ENCODE measurements around the gene PNKD.

The PNKD gene

DNA sequence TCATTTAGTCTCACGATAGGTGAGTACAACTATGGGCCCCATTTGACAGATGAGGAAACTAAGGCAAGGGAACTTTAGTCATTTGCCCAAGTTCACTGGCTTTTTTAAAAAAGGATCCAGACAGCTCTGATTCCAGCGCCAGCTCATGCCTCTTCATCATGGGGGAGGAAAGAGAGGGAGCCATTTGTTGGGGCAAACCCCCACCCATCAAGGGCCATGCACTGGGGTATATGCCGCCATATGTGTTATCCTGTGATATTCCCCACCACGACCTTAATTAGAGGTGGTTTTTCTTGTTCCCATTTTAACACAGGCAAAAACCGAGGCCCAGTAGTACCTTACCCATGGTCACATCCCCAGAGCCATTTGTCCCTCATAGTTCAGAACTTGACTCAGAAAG lies 10.2 kb upstream of the PNKD start:
- H3K36me3 ChIP-seq (replicated peaks; ENCODE audit: low read depth, low read length) = peaks cover 8% of the 10 kb centered on the region
- no peaks in the 10 kb centered on the region for H3K79me2 ChIP-seq (ENCODE audit: low read length)
- no peaks in the 10 kb centered on the region for H3K27me3 ChIP-seq (ENCODE audit: low read depth, low read length)
- 0 out of 2 replicates have a peak, but pooled peaks cover 6% of the 10 kb centered on the region for H4K20me1 ChIP-seq (ENCODE audit: insufficient read depth, low read length)
- no peak overlapping the region for H3K4me2 ChIP-seq (ENCODE audit: low read length)
- H3K4me1 ChIP-seq (ENCODE audit: low read length) = peaks cover 48% of the 10 kb centered on the region
- TF ChIP-seq, protein P1, sequence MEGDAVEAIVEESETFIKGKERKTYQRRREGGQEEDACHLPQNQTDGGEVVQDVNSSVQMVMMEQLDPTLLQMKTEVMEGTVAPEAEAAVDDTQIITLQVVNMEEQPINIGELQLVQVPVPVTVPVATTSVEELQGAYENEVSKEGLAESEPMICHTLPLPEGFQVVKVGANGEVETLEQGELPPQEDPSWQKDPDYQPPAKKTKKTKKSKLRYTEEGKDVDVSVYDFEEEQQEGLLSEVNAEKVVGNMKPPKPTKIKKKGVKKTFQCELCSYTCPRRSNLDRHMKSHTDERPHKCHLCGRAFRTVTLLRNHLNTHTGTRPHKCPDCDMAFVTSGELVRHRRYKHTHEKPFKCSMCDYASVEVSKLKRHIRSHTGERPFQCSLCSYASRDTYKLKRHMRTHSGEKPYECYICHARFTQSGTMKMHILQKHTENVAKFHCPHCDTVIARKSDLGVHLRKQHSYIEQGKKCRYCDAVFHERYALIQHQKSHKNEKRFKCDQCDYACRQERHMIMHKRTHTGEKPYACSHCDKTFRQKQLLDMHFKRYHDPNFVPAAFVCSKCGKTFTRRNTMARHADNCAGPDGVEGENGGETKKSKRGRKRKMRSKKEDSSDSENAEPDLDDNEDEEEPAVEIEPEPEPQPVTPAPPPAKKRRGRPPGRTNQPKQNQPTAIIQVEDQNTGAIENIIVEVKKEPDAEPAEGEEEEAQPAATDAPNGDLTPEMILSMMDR (IDR thresholded peaks at IDR 0.05; ENCODE audit: low read depth, low read length) = no peak
- TF ChIP-seq EZH2phosphoT487 (IDR thresholded peaks at IDR 0.05; ENCODE audit: low read depth) = no peak
- no peak overlapping the region for H3K4me3 ChIP-seq (ENCODE audit: low read length)
- H2AFZ ChIP-seq (ENCODE audit: low read depth, low read length) = no peak overlapping the region
- H3K9me3 ChIP-seq (ENCODE audit: insufficient read depth, low read length) = no peaks in the 10 kb centered on the region
- H3K27ac ChIP-seq (ENCODE audit: low read length) = no peak overlapping the region
- H3K9ac ChIP-seq (ENCODE audit: low read length) = no peak overlapping the region

DNA sequence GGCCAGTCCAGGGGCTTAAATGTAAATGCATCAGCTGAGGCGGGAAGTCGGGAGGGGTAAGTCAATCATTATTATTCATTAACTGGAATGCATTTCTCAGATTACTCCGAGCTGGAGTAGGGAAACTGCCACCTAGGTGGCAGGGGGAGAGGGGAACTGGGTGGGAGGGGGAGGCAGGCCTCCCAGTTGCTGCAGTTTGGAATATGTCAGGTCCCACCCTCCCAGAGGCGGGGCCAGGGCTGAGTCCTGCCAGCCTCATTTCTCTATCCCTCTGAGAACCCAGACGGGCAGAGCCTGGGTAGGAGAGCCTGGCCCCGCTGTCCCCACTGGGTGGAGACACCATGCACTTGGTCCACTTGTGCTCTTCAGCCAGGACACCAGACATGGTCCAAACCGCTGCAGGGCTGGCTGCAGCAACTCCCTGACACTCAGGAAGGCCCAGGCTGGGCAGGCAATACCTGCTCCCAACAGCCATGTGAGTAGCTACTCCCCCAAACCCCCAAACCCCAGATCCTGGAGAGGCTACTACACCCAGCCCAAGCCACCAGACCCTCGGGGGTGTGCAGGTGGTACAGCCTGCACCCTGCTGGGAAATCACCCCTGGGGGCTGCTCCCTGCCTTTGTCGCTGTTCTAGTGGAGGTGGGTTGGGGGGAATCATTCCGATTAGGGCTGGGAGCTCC lies 9.4 kb upstream of the PNKD start, which contains the start of gene GPBAR1:
TSS of gene GPBAR1 (plus strand) at position 274 of the 681 bp plus-strand sequence. CDS start 1,710 bp downstream, outside the sequence.
- Histone ChIP-seq H3K4me1 (ENCODE audit: low read length) (peaks cover 41% of the 10 kb centered on the region), H3K27ac (ENCODE audit: low read length) (no peak within 1 kb of the TSS), H3K9ac (ENCODE audit: low read length) (no peak within 1 kb of the TSS)

DNA sequence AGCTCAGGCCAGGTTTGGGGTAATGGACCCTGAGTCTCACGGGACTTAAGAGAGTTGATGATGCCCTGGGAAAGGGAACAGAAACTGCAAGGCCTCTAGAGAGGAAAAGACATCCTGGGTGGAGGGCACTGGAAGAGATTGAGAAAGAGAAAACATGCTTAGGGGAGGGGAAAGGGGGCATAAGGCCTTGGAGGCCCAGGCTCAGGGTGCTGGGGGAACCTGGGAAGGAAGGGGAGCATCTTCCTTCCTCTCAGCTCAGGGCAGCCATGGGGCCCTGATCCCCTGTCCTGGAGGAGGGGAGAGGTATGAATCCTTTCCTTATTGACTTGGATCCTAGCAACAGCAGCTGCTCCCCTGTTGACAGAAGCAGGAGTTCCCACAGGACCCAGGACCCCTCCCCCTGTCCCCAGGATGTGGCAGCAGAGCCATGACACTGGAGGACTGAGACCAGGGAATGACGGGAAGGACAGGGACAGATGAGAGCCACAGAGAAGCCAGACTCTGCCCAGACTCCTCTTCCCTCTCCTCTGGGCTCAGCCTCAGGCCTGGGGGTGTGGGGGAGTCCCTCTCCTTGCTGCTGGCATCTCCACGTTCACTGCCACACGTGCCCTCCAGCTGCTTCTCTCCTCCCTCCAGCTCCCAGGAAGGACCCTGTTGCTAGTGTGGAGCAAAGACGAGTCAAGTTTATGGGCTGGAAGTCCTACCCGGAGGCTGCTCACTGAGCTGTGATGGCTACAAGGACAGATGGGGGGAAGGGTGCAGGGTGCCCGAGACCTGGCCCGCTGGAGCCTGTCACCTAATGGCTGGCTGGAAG lies 8.7 kb upstream of the PNKD start:
- Histone ChIP-seq H3K36me3 (replicated peaks; ENCODE audit: low read depth, low read length) (no peaks in the 10 kb centered on the region), H3K4me2 (ENCODE audit: low read length) (peak overlapping the region; percentile 29), H3K79me2 (ENCODE audit: low read length) (no peaks in the 10 kb centered on the region), H3K9ac (ENCODE audit: low read length) (no peak overlapping the region), H3K27ac (ENCODE audit: low read length) (no peak overlapping the region), H3K9me3 (ENCODE audit: insufficient read depth, low read length) (no peaks in the 10 kb centered on the region), H4K20me1 (ENCODE audit: insufficient read depth, low read length) (0 out of 2 replicates have a peak, but pooled peaks cover 5% of the 10 kb centered on the region), H3K27me3 (ENCODE audit: low read depth, low read length) (no peaks in the 10 kb centered on the region), H3K4me3 (ENCODE audit: low read length) (no peak overlapping the region), H2AFZ (ENCODE audit: low read depth, low read length) (no peak overlapping the region), H3K4me1 (ENCODE audit: low read length) (peaks cover 37% of the 10 kb centered on the region)
- TF ChIP-seq, protein P1 (IDR thresholded peaks at IDR 0.05; ENCODE audit: low read depth, low read length) = no peak
- no peak for TF ChIP-seq EZH2phosphoT487 (IDR thresholded peaks at IDR 0.05; ENCODE audit: low read depth)

More for the DNA sequence above, 9.4 kb upstream of the PNKD start, which contains the start of gene GPBAR1:
- H3K27me3 ChIP-seq (ENCODE audit: low read depth, low read length) = no peaks in the 10 kb centered on the region
- H4K20me1 ChIP-seq (ENCODE audit: insufficient read depth, low read length) = 0 out of 2 replicates have a peak, but pooled peaks cover 5% of the 10 kb centered on the region
- H3K79me2 ChIP-seq (ENCODE audit: low read length) = no peaks in the 10 kb centered on the region
- no peak within 1 kb of the TSS for H3K4me3 ChIP-seq (ENCODE audit: low read length)
- TF ChIP-seq EZH2phosphoT487 (IDR thresholded peaks at IDR 0.05; ENCODE audit: low read depth) = no peak
- TF ChIP-seq, protein P1 (IDR thresholded peaks at IDR 0.05; ENCODE audit: low read depth, low read length) = no peak
- peak within 1 kb of the TSS; percentile 29 for H3K4me2 ChIP-seq (ENCODE audit: low read length)
- H2AFZ ChIP-seq (ENCODE audit: low read depth, low read length) = no peak within 1 kb of the TSS
- no peaks in the 10 kb centered on the region for H3K9me3 ChIP-seq (ENCODE audit: insufficient read depth, low read length)
- H3K36me3 ChIP-seq (replicated peaks; ENCODE audit: low read depth, low read length) = peaks cover 2% of the 10 kb centered on the region

DNA sequence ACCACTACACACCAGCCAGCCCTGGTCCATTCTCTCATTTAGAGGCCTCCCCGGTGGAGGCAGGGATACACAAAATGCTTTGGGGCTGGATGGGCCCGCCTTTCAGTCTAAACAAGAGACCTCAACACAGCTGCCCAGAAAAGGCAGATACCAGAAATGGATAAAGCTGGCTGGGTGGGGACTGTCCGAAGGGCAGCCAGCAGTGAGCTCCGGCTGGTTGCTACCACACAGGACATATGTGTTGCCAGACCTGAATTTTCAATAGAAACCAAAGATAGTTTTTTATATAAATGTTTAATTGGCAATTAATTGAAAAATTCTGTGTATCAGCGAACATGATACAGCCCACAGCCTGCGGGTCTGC lies 8.1 kb upstream of the PNKD start:
- Histone ChIP-seq H3K9me3 (ENCODE audit: insufficient read depth, low read length) (no peaks in the 10 kb centered on the region), H3K36me3 (replicated peaks; ENCODE audit: low read depth, low read length) (no peaks in the 10 kb centered on the region), H3K9ac (ENCODE audit: low read length) (no peak overlapping the region), H3K27me3 (ENCODE audit: low read depth, low read length) (no peaks in the 10 kb centered on the region), H4K20me1 (ENCODE audit: insufficient read depth, low read length) (no peaks in the 10 kb centered on the region), H3K4me2 (ENCODE audit: low read length) (no peak overlapping the region), H2AFZ (ENCODE audit: low read depth, low read length) (no peak overlapping the region), H3K27ac (ENCODE audit: low read length) (no peak overlapping the region), H3K4me3 (ENCODE audit: low read length) (no peak overlapping the region), H3K4me1 (ENCODE audit: low read length) (peaks cover 31% of the 10 kb centered on the region), H3K79me2 (ENCODE audit: low read length) (no peaks in the 10 kb centered on the region)
- TF ChIP-seq EZH2phosphoT487 (IDR thresholded peaks at IDR 0.05; ENCODE audit: low read depth) = no peak
- TF ChIP-seq, protein P1 (IDR thresholded peaks at IDR 0.05; ENCODE audit: low read depth, low read length) = no peak
